ENCODE results near the gene RRP36.

Gene RRP36

GRCh38 chr6:43070028-43070632, 48.7 kb downstream of the RRP36 start:
- Histone ChIP-seq H3K4me2 (ENCODE audit: low read depth, low read length, poor library complexity, severe bottlenecking) (no peak overlapping the region), H3K4me1 (ENCODE audit: insufficient read depth, low read length, poor library complexity, severe bottlenecking) (peaks cover under 1% of the 10 kb centered on the region), H3K36me3 (ENCODE audit: insufficient read depth, low read length) (no peaks in the 10 kb centered on the region), H2AFZ (ENCODE audit: low read length) (no peak overlapping the region), H3K79me2 (ENCODE audit: insufficient read depth, low read length) (no peaks in the 10 kb centered on the region), H3K9me3 (ENCODE audit: insufficient read depth, low read depth, low read length) (no peaks in the 10 kb centered on the region), H3K9me2 (replicated peaks; ENCODE audit: low read depth, low read length) (no peaks in the 10 kb centered on the region), H3F3A (ENCODE audit: low read depth) (no peaks in the 10 kb centered on the region), H4K20me1 (ENCODE audit: insufficient read depth, low read length, poor library complexity, severe bottlenecking) (no peaks in the 10 kb centered on the region), H3K9ac (ENCODE audit: low read depth, low read length, poor library complexity, severe bottlenecking) (peak overlapping the region; percentile 6), H3K4me3 (ENCODE audit: low read length, poor library complexity, severe bottlenecking) (no peak overlapping the region), H3K27me3 (ENCODE audit: insufficient read depth, low read length, poor library complexity, severe bottlenecking) (no peaks in the 10 kb centered on the region)
- TF ChIP-seq CTCF (conservative IDR thresholded peaks at IDR 0.05; ENCODE audit: low read length) (peak; percentile 74), EZH2phosphoT487 (IDR thresholded peaks at IDR 0.05; ENCODE audit: borderline replicate concordance) (no peak)

GRCh38 chr6:43074847-43075669, 53.6 kb downstream of the RRP36 start:
- TF ChIP-seq EZH2phosphoT487 (IDR thresholded peaks at IDR 0.05; ENCODE audit: borderline replicate concordance) = no peak
- no peak for TF ChIP-seq CTCF (conservative IDR thresholded peaks at IDR 0.05; ENCODE audit: low read length)
- H3K4me2 ChIP-seq (ENCODE audit: low read depth, low read length, poor library complexity, severe bottlenecking) = peak overlapping the region; percentile 97
- peak overlapping the region; percentile 97 for H3K4me3 ChIP-seq (ENCODE audit: low read length, poor library complexity, severe bottlenecking)
- H3K27me3 ChIP-seq (ENCODE audit: insufficient read depth, low read length, poor library complexity, severe bottlenecking) = no peaks in the 10 kb centered on the region
- peak overlapping the region; percentile 62 for H3K9ac ChIP-seq (ENCODE audit: low read depth, low read length, poor library complexity, severe bottlenecking)
- peaks cover 37% of the 10 kb centered on the region for H3K79me2 ChIP-seq (ENCODE audit: insufficient read depth, low read length)
- no peak overlapping the region for H2AFZ ChIP-seq (ENCODE audit: low read length)
- H3K9me3 ChIP-seq (ENCODE audit: insufficient read depth, low read depth, low read length) = no peaks in the 10 kb centered on the region
- H3K36me3 ChIP-seq (ENCODE audit: insufficient read depth, low read length) = no peaks in the 10 kb centered on the region
- H3F3A ChIP-seq (ENCODE audit: low read depth) = no peaks in the 10 kb centered on the region
- H4K20me1 ChIP-seq (ENCODE audit: insufficient read depth, low read length, poor library complexity, severe bottlenecking) = peaks cover 11% of the 10 kb centered on the region
- H3K4me1 ChIP-seq (ENCODE audit: insufficient read depth, low read length, poor library complexity, severe bottlenecking) = peaks cover 32% of the 10 kb centered on the region
- H3K9me2 ChIP-seq (replicated peaks; ENCODE audit: low read depth, low read length) = no peaks in the 10 kb centered on the region

GRCh38 chr6:43075670-43076463, 54.4 kb downstream of the RRP36 start, which contains the start of gene PTK7:
TSS of gene PTK7 (plus strand) at chr6:43076314. CDS start at chr6:43076489, 175 bp downstream.
- H3K9me3 ChIP-seq (ENCODE audit: insufficient read depth, low read depth, low read length) = no peaks in the 10 kb centered on the region
- H3K4me3 ChIP-seq (ENCODE audit: low read length, poor library complexity, severe bottlenecking) = peak within 1 kb of the TSS; percentile 97
- TF ChIP-seq EZH2phosphoT487 (IDR thresholded peaks at IDR 0.05; ENCODE audit: borderline replicate concordance) = no peak
- no peak for TF ChIP-seq CTCF (conservative IDR thresholded peaks at IDR 0.05; ENCODE audit: low read length)
- H3K4me2 ChIP-seq (ENCODE audit: low read depth, low read length, poor library complexity, severe bottlenecking) = peak within 1 kb of the TSS; percentile 97
- no peaks in the 10 kb centered on the region for H3F3A ChIP-seq (ENCODE audit: low read depth)
- peak within 1 kb of the TSS; percentile 96 for H3K9ac ChIP-seq (ENCODE audit: low read depth, low read length, poor library complexity, severe bottlenecking)
- peaks cover 33% of the 10 kb centered on the region for H3K4me1 ChIP-seq (ENCODE audit: insufficient read depth, low read length, poor library complexity, severe bottlenecking)
- no peaks in the 10 kb centered on the region for H3K36me3 ChIP-seq (ENCODE audit: insufficient read depth, low read length)
- H4K20me1 ChIP-seq (ENCODE audit: insufficient read depth, low read length, poor library complexity, severe bottlenecking) = peaks cover 11% of the 10 kb centered on the region
- peak within 1 kb of the TSS; percentile 98 for H2AFZ ChIP-seq (ENCODE audit: low read length)
- H3K79me2 ChIP-seq (ENCODE audit: insufficient read depth, low read length) = peaks cover 38% of the 10 kb centered on the region
- H3K9me2 ChIP-seq (replicated peaks; ENCODE audit: low read depth, low read length) = no peaks in the 10 kb centered on the region
- no peaks in the 10 kb centered on the region for H3K27me3 ChIP-seq (ENCODE audit: insufficient read depth, low read length, poor library complexity, severe bottlenecking)

All from Loucy (cell line).